Daoy (cell line): Measurements from ENCODE around the gene RHBDF2. TPM values are rescaled to one million over a fixed set of nuclear protein-coding genes. Genes with fewer than 3 reads are reported as not detected.

Experiments
- DNase-seq: peaks from one replicate; pipeline ENCODE4 v3.0.0-alpha.2; 2015; ENCODE audit warnings: low read depth
- total RNA-seq: library from RNA; depleted of rRNA; stranded (reverse); fragments of >200 nt; shearing (Covaris generic); gene quantifications from 2 replicates; pipeline ENCODE4 v1.2.3, GENCODE V29; 2014

The RHBDF2 gene
- total RNA-seq, 1 experiment from 2014 or later, result 26.6 TPM

- DNase-seq, result no peak
Observed at GRCh38 chr17:76480632-76481031, 20.6 kb downstream of the RHBDF2 start.

- no peak for DNase-seq
Observed at GRCh38 chr17:76479515-76480060, 21.6 kb downstream of the RHBDF2 start.

DNA sequence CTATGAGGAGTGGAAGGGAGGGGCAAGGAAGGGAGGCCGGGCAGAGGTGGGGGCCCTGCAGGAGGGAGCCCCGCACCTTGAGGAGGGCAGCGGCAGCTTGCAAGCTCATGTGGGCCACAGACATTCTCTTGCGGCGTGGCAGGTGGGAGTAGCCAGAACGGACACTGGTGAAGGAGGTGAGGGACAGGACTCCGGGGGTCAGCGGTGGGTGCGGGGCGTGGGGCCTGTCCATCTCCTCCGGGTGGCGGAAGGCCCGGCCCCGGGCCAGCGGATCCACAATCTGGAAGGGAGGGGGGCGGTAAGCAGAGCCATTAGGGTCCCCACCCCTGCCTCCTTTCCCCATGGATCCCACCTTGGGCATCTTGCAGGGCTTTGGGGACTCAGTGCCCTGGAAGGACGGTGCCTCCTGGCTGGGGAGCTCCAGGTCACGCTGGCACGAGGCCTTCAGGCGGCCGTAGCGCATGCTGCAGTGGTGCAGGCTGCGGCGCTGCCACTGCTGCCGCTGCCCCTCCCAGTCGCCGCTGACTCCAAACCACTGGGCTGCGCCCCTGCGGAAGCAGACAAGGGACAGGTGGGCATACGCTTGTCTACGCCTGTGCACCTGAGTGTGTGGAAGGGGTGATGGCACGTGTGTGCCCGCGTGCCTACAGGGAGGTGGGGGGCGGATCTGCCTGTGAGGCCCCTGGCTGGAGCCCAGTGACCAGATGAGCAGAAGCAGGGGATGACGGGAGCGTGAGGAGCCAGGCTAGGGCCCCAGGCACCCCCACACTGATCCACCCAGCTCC is 22.3 kb downstream of the RHBDF2 start:
- DNase-seq, result no peak

DNA sequence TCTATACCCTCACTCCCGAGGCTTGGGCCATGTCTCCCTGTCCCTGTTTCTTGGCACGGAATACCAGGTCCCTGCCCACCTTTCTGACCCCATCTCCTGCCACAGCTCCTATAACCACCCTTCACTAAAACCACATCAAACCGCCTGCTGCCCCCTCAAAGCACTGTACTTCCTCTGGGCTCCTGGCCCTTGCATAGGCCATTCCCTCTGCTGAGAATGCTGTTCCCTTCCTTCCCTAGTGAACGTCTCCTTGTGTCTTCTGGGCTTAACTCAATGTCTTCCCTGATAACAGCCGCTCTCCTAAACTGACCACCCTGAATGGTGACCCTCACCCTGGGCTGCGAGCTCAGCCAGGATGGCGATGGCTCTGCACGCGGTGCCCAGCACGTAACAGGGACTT is 23.1 kb downstream of the RHBDF2 start:
- DNase-seq, result no peak

DNA sequence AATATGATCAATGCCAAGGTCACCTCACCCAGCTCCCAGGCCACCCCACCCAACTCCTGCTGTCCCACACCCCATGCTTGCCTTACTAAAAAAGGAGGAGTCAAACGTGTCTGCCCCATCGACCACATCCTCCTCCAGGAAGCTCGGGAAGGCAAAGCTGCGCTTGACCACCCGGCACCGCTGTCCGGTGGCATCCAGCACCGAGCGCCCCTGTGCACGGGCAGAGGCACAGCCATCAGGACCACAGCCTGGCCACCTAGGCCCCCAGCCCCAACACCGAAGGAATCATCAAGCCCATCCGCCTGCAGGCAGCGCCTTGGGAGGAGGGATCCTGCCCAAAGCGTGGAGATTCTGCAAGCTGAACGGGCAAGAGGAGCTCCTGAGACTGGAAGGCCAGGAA is 23.6 kb downstream of the RHBDF2 start:
- DNase-seq, result no peak

GRCh38 chr17:76476736-76477135 is 24.5 kb downstream of the RHBDF2 start:
- DNase-seq, result no peak

- DNase-seq, result no peak
Observed at GRCh38 chr17:76475302-76475701, 25.9 kb downstream of the RHBDF2 start.

GRCh38 chr17:76474894-76475293 is 26.3 kb downstream of the RHBDF2 start:
- DNase-seq, result no peak

GRCh38 chr17:76474238-76474637 is 27.0 kb downstream of the RHBDF2 start:
- DNase-seq, result no peak

DNA sequence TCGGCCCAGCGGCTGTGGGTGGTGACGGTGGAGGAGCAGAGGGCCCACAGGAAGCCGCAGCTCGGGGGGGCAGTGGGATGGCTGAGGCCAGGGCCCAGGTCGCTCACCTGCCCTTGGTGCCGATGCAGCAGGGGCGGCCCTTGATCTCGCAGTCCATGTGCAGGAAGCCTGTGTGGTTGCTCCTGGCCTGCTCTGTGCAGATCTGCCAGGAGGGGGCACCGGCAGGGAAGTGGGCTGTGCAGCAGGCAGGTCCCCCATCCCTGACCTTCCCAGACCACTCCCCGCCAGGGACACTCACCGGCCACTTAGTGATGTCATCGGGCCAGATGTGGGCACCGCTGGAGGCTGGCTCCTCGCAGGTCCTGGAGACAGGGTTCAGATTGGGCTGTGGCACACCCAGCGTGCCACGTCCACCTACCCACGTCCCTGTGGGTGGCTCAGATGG is 27.7 kb downstream of the RHBDF2 start:
- DNase-seq, result no peak

GRCh38 chr17:76472726-76473125 is 28.5 kb downstream of the RHBDF2 start:
- DNase-seq, result no peak

- no peak for DNase-seq
Observed at GRCh38 chr17:76472258-76472645, 29.0 kb downstream of the RHBDF2 start.

DNA sequence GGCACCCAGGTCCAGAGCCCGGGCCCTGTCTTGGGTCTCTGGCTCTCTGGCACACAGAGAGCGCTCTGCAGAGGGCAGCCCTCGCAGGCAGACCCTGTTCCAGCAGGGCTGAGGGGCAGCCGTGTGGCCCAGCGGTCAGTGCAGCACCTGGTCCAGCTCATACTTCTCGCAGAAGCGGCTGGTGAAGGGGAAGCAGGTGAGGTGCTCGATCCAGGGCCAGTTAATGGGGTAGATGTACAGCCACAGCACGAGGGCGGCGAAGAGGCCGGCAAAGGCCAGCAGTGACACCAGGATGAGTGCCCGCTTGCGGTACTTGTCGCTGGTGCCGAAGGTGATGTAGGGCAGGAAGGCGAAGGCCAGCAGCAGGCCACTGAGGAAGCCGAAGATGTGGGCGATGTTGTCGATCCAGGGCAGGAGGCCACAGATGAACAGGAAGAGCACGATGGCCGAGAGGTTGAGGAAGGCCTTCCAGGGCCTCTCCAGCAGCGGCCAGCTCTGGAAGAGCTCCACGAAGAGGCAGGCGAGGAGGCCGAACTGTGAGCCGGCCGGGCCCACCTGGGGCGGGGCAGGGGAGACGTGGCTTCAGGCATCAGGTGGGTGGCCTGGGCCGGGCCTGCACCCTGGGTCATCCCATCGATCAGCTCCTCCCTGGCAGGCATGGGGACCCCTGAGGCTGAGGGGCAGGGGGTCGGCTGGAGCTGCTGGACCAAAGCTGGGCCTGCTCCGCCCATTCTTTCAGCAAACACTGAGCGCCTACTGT is 29.5 kb downstream of the RHBDF2 start:
- no peak for DNase-seq

GRCh38 chr17:76469991-76470739 is 31.1 kb downstream of the RHBDF2 start:
- no peak for DNase-seq

GRCh38 chr17:76469076-76469990 is 31.9 kb downstream of the RHBDF2 start:
- DNase-seq, result no peak

- no peak for DNase-seq
Observed at GRCh38 chr17:76468634-76469010, 32.6 kb downstream of the RHBDF2 start.

DNA sequence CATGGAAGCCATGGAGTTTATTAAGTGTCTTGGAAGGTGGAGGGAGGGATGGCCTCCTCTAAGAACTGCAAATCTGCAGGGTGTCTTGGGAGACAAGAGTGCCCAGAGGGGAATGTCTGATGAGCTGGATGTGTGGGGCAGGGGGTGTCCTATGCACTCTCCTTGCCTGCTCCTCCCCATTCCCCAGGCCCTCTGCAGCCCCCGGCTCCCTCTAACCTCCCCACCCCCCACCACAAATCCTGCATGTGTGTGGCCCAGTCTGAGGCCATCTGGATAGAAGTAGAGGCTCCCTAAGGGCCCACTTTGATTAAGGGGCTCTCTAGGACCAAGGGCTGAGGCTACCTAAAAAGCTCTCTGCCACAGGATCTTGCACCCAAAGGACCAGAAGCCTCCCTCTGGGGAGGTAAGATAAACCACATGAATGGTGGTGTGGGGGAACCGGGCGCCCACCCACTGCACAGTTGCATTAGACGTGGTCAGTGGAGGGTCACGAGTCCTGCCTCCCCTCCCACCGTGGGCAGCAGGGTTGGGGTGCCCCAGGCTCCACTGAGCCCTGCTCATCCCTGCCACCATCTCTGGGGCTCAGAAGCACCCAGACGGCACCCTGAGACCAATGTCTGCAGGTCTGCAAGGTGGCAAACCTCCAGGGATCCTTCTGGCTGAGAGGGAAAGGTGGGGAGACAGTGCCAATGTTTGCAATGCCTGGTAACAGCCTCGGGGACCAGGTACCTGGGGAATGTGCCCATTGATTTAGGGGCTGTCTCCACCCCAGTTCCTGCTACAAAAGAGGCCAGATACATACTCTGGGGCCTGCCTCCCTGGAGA is 33.2 kb downstream of the RHBDF2 start:
- DNase-seq, result no peak

GRCh38 chr17:76467366-76467765 is 33.9 kb downstream of the RHBDF2 start, which contains the start of gene AANAT:
TSS of gene AANAT (plus strand) at chr17:76467603. CDS start at chr17:76468747, 1,144 bp downstream.
- no peak for DNase-seq

GRCh38 chr17:76466775-76467130 is 34.5 kb downstream of the RHBDF2 start:
- no peak for DNase-seq
